Cardiac ventricle fibroblast (primary cell): ENCODE data around the gene USP37. TPM values are rescaled to one million over a fixed set of nuclear protein-coding genes. Genes with fewer than 3 reads are reported as not detected.

Experiments
- total RNA-seq: library from RNA; depleted of rRNA; stranded (reverse); fragments of >200 nt; gene quantifications from 2 replicates; pipeline ENCODE4 v1.2.3, GENCODE V29; 2015

The USP37 gene
- total RNA-seq, result 5.0 and 9.0 TPM in 2 replicates

GRCh38 chr2:218568190-218569037 is at the start of gene USP37, which contains the start of gene CNOT9:
Gene USP37, minus strand, starts transcription at chr2:218568351. Its CDS starts 9,698 bp downstream, at chr2:218558653.
Gene CNOT9, plus strand, starts transcription at chr2:218568839. Its CDS starts 116 bp downstream, at chr2:218568955.

GRCh38 chr2:218607436-218608115 is 39.4 kb upstream of the USP37 start, which contains the start of gene PLCD4:
Gene PLCD4, plus strand, starts transcription at chr2:218607899. Its CDS starts 7,841 bp downstream, at chr2:218615740.

GRCh38 chr2:218418717-218419458 is 149.3 kb downstream of the USP37 start, which contains the start of gene VIL1:
Gene VIL1, plus strand, starts transcription at chr2:218419123. Its CDS starts 4,656 bp downstream, at chr2:218423779.

Other genes starting within 250 kb of the USP37 start
- not detected in 2 replicates for gene CATIP, start 211.5 kb downstream of the USP37 start, total RNA-seq
- gene SLC11A1, start 186.1 kb downstream of the USP37 start, total RNA-seq, result not detected in 2 replicates
- 64.1 and 77.1 TPM in 2 replicates for gene CTDSP1, start 168.5 kb downstream of the USP37 start, total RNA-seq
- gene VIL1, start 149.2 kb downstream of the USP37 start, total RNA-seq, result not detected in 2 replicates
- 28.6 and 32.8 TPM in 2 replicates for gene CNOT9, start 488 bp upstream of the USP37 start, total RNA-seq
- 2.4 and 4.0 TPM in 2 replicates for gene PLCD4, start 39.5 kb upstream of the USP37 start, total RNA-seq
- gene ZNF142, start 91.3 kb upstream of the USP37 start, total RNA-seq, result 11.7 and 13.9 TPM in 2 replicates
- gene BCS1L, start 91.3 kb upstream of the USP37 start, total RNA-seq, result 17.4 and 21.4 TPM in 2 replicates
- gene RNF25, start 103.7 kb upstream of the USP37 start, total RNA-seq, result 12.5 and 15.9 TPM in 2 replicates
- gene STK36, start 103.7 kb upstream of the USP37 start, total RNA-seq, result 13.6 and 18.5 TPM in 2 replicates
- gene TTLL4, start 142.5 kb upstream of the USP37 start, total RNA-seq, result 10.0 and 15.7 TPM in 2 replicates
- gene CYP27A1, start 213.8 kb upstream of the USP37 start, total RNA-seq, result 15.7 and 15.9 TPM in 2 replicates